HG03460 (cell line): ENCODE data around the gene CAPSL.
"Not testable (repeated sequence)": the region's sequence is repeated elsewhere in the genome, so short reads cannot be mapped to it uniquely, and the experiment has no call there.

Source experiments
- ATAC-seq: cut with Tn5 transposase; IDR thresholded peaks from one replicate; pipeline ENCODE4 v1.9.1; 2021; ENCODE audit not compliant: unreplicated experiment

The CAPSL gene

GRCh38 chr5:35938568-35939227 lies at the start of gene CAPSL:
Gene CAPSL (minus strand): TSS chr5:35938622. CDS start chr5:35921120, 17,502 bp downstream.
- ATAC-seq = no peak

- no peak for ATAC-seq
These were observed 49.4 kb upstream of the CAPSL start for GRCh38 chr5:35987776-35988175.

GRCh38 chr5:35979715-35980114 lies 41.3 kb upstream of the CAPSL start:
- no peak for ATAC-seq

- not testable (repeated sequence) for ATAC-seq
These were observed 38.4 kb upstream of the CAPSL start for GRCh38 chr5:35976859-35977258.

- ATAC-seq = no peak
These were observed 36.1 kb upstream of the CAPSL start for GRCh38 chr5:35974570-35974969.

GRCh38 chr5:35971878-35972210 lies 33.4 kb upstream of the CAPSL start:
- no peak for ATAC-seq

GRCh38 chr5:35971186-35971877 lies 32.9 kb upstream of the CAPSL start:
- ATAC-seq = no peak

- ATAC-seq = no peak
These were observed 25.0 kb upstream of the CAPSL start for GRCh38 chr5:35963381-35963843.

- no peak for ATAC-seq
These were observed 21.9 kb upstream of the CAPSL start for GRCh38 chr5:35960328-35960727.

GRCh38 chr5:35956429-35956828 lies 18.0 kb upstream of the CAPSL start:
- no peak for ATAC-seq

- ATAC-seq = no peak
These were observed 15.8 kb upstream of the CAPSL start for GRCh38 chr5:35954175-35954574.

- ATAC-seq = no peak
These were observed 8.7 kb upstream of the CAPSL start for GRCh38 chr5:35947085-35947484.

- no peak for ATAC-seq
These were observed 1.2 kb upstream of the CAPSL start for GRCh38 chr5:35939639-35940038.

GRCh38 chr5:35926389-35927051 lies 11.9 kb downstream of the CAPSL start:
- no peak for ATAC-seq

GRCh38 chr5:35924950-35925722 lies 13.3 kb downstream of the CAPSL start:
- ATAC-seq = peak; percentile 68

- no peak for ATAC-seq
These were observed 14.1 kb downstream of the CAPSL start for GRCh38 chr5:35924122-35924949.

- ATAC-seq = no peak
These were observed 16.0 kb downstream of the CAPSL start for GRCh38 chr5:35922468-35922867.

- no peak for ATAC-seq
These were observed 16.5 kb downstream of the CAPSL start for GRCh38 chr5:35921930-35922329.

GRCh38 chr5:35920890-35921289 lies 17.5 kb downstream of the CAPSL start:
- no peak for ATAC-seq

- no peak for ATAC-seq
These were observed 19.2 kb downstream of the CAPSL start for GRCh38 chr5:35919191-35919590.

GRCh38 chr5:35908814-35909213 lies 29.6 kb downstream of the CAPSL start:
- no peak for ATAC-seq
